Loucy (cell line): ENCODE data around the gene AGBL4.

Experiments used
- H2AFZ ChIP-seq: fragments of 200-600 bp; sonication (generic); 2 replicates; pipeline ENCODE4 v1.6.0; 2016; ENCODE audit warnings: antibody characterized with exemption, mild to moderate bottlenecking, low read length, moderate library complexity
- H3F3A ChIP-seq: fragments of 200-600 bp; 2 replicates; pipeline ENCODE4 v1.6.0; 2016; ENCODE audit warnings: antibody characterized with exemption, low read depth, mild to moderate bottlenecking
- H3K27me3 ChIP-seq: fragments of 200-600 bp; sonication (generic); 2 replicates; pipeline ENCODE4 v1.6.1; 2014; ENCODE audit warnings: low read length, mild to moderate bottlenecking; ENCODE audit not compliant: insufficient read depth, poor library complexity, severe bottlenecking
- H3K36me3 ChIP-seq: fragments of 200-600 bp; sonication (generic); 2 replicates; pipeline ENCODE4 v1.6.1; 2016; ENCODE audit warnings: low read length; ENCODE audit not compliant: insufficient read depth
- H3K4me1 ChIP-seq: fragments of 200-600 bp; sonication (generic); 2 replicates; pipeline ENCODE4 v1.5.1; 2014; ENCODE audit warnings: low read length, mild to moderate bottlenecking; ENCODE audit not compliant: insufficient read depth, poor library complexity, severe bottlenecking
- H3K4me2 ChIP-seq: fragments of 200-600 bp; sonication (generic); 2 replicates; pipeline ENCODE4 v1.6.0; 2014; ENCODE audit warnings: antibody characterized with exemption, low read length, low read depth, mild to moderate bottlenecking; ENCODE audit not compliant: poor library complexity, severe bottlenecking
- H3K4me3 ChIP-seq: fragments of 200-600 bp; sonication (generic); 2 replicates; pipeline ENCODE4 v1.5.1; 2014; ENCODE audit warnings: low read length, mild to moderate bottlenecking, mixed read lengths; ENCODE audit not compliant: poor library complexity, severe bottlenecking
- H3K79me2 ChIP-seq: fragments of 200-600 bp; sonication (generic); 2 replicates; pipeline ENCODE4 v1.6.1; 2014; ENCODE audit warnings: low read length; ENCODE audit not compliant: insufficient read depth
- H3K9ac ChIP-seq: fragments of 200-600 bp; sonication (generic); 2 replicates; pipeline ENCODE4 v1.6.0; 2014; ENCODE audit warnings: mild to moderate bottlenecking, low read depth, low read length, moderate library complexity; ENCODE audit not compliant: poor library complexity, severe bottlenecking
- H3K9me2 ChIP-seq: fragments of 200-600 bp; sonication (generic); replicated peaks from 2 replicates; pipeline ENCODE4 v1.6.1; 2016; ENCODE audit warnings: low read depth, low read length, mixed read lengths
- H3K9me3 ChIP-seq: fragments of 200-600 bp; sonication (generic); 2 replicates; pipeline ENCODE4 v1.6.1; 2014; ENCODE audit warnings: mild to moderate bottlenecking, antibody characterized with exemption, low read length, low read depth; ENCODE audit not compliant: insufficient read depth
- H4K20me1 ChIP-seq: fragments of 200-600 bp; sonication (generic); 2 replicates; pipeline ENCODE4 v1.6.0; 2014; ENCODE audit warnings: antibody characterized with exemption, low read length, mild to moderate bottlenecking; ENCODE audit not compliant: insufficient read depth, poor library complexity, severe bottlenecking
- CTCF ChIP-seq: fragments of 200-600 bp; sonication (generic); conservative IDR thresholded peaks from 2 replicates; pipeline ENCODE4 v1.5.1; 2014; ENCODE audit warnings: mild to moderate bottlenecking, antibody characterized with exemption, low read length
- EZH2phosphoT487 ChIP-seq: fragments of 200-600 bp; IDR thresholded peaks from 2 replicates; pipeline ENCODE4 v1.6.1; 2018; ENCODE audit warnings: antibody characterized with exemption, mild to moderate bottlenecking, moderate library complexity, borderline replicate concordance

The AGBL4 gene

GRCh38 chr1:48697066-48697707, 1326.6 kb downstream of the AGBL4 start:
- Histone ChIP-seq H3K4me3 (no peak overlapping the region), H2AFZ (0 out of 2 replicates have a peak overlapping the region, but pooled peaks have one; percentile 31), H3K9me3 (no peaks in the 10 kb centered on the region), H3K4me2 (no peak overlapping the region), H3K9me2 (no peaks in the 10 kb centered on the region), H3K9ac (no peak overlapping the region), H4K20me1 (no peaks in the 10 kb centered on the region), H3F3A (no peaks in the 10 kb centered on the region), H3K27me3 (no peaks in the 10 kb centered on the region), H3K4me1 (no peaks in the 10 kb centered on the region), H3K79me2 (no peaks in the 10 kb centered on the region), H3K36me3 (no peaks in the 10 kb centered on the region)
- TF ChIP-seq EZH2phosphoT487 (no peak), CTCF (peak; percentile 91)

GRCh38 chr1:48695161-48695560, 1328.6 kb downstream of the AGBL4 start:
- H3K79me2 ChIP-seq, result no peaks in the 10 kb centered on the region
- no peaks in the 10 kb centered on the region for H3K4me1 ChIP-seq
- TF ChIP-seq CTCF, result no peak
- no peak for TF ChIP-seq EZH2phosphoT487
- no peak overlapping the region for H3K4me3 ChIP-seq
- no peak overlapping the region for H3K9ac ChIP-seq
- H3F3A ChIP-seq, result no peaks in the 10 kb centered on the region
- H3K9me2 ChIP-seq, result no peaks in the 10 kb centered on the region
- H3K9me3 ChIP-seq, result no peaks in the 10 kb centered on the region
- no peak overlapping the region for H3K4me2 ChIP-seq
- H4K20me1 ChIP-seq, result no peaks in the 10 kb centered on the region
- H3K27me3 ChIP-seq, result no peaks in the 10 kb centered on the region
- H2AFZ ChIP-seq, result no peak overlapping the region
- no peaks in the 10 kb centered on the region for H3K36me3 ChIP-seq

- TF ChIP-seq CTCF (no peak), EZH2phosphoT487 (no peak)
- H3K79me2 ChIP-seq, result no peaks in the 10 kb centered on the region
- H3K9ac ChIP-seq, result no peak overlapping the region
- no peaks in the 10 kb centered on the region for H3K27me3 ChIP-seq
- H3F3A ChIP-seq, result no peaks in the 10 kb centered on the region
- no peak overlapping the region for H3K4me3 ChIP-seq
- no peak overlapping the region for H2AFZ ChIP-seq
- H3K4me2 ChIP-seq, result no peak overlapping the region
- no peaks in the 10 kb centered on the region for H3K9me3 ChIP-seq
- no peaks in the 10 kb centered on the region for H3K9me2 ChIP-seq
- no peaks in the 10 kb centered on the region for H3K4me1 ChIP-seq
- H3K36me3 ChIP-seq, result no peaks in the 10 kb centered on the region
- H4K20me1 ChIP-seq, result no peaks in the 10 kb centered on the region
Measured at GRCh38 chr1:48693674-48694320, 1330.0 kb downstream of the AGBL4 start.
